ENCODE measurements around the gene CDKN1B.
A peak's percentile ranks its signal among the peaks of the same experiment; 100 is the strongest.

DNA sequence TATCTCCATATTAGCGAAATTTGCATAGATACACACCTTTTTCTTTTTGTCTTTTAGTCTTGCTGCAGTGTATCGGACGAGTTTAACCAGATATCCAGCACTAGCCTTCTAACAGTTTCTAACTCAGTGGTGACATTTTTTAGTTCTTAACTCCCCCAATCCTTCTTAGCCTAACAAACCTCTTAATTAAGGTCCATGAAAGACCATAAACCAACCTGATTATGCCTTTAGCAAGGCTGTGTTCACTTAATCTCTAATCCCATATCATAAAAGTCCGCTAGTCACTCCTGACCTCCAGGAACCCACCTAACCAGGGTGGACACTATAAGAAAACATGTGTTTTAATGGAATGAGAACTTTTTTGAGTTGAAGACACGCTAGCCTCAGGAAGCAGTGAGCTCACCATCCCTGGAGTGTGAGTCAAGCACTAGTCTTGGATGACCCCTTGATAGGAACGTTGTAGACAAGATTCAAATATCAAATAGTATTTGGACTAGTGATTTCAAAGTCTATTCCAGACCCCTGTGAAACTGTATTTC lies 9.5 kb downstream of the CDKN1B start:
- TF ChIP-seq CTCF (IDR thresholded peaks at IDR 0.05; ENCODE audit: insufficient read depth, low read length), result no peak
- TF ChIP-seq POLR2AphosphoS5 (IDR thresholded peaks at IDR 0.05; ENCODE audit: low read depth), result peak; percentile 36; the same call in 1 of the 2 replicates
- TF ChIP-seq REST (IDR thresholded peaks at IDR 0.05; ENCODE audit: insufficient replicate concordance, low read depth), result no peak
